OCI-LY7 (cell line): ENCODE data around the gene MAP2K2.

Experiments
- EZH2phosphoT487 ChIP-seq: fragments of 200-600 bp; sonication (generic); IDR thresholded peaks from 2 replicates; pipeline ENCODE4 v1.6.1; 2018; ENCODE audit warnings: low read depth, borderline replicate concordance, mild to moderate bottlenecking, mixed run types, antibody characterized with exemption, low read length, moderate library complexity, mixed read lengths
- TF ChIP-seq, protein P1 (sequence below): fragments of 200-600 bp; sonication (generic); conservative IDR thresholded peaks from 2 replicates; pipeline ENCODE4 v1.5.1; 2014; ENCODE audit warnings: mild to moderate bottlenecking, antibody characterized with exemption, low read length, moderate library complexity, mixed read lengths

DNA sequence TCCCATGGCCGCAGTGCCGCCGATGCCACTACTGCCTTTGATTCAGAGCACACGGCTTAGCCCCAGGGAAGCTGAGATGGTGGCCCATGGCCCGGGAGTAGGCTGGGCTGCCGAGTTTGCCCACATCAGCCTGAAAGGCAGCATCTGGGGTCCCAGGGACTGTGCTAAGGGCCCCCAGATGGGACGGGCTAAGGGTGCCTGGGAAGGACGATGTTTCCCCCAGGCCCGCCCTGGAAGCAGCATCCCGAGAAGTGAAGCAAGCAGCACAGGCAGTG is 22.5 kb downstream of the MAP2K2 start:
- TF ChIP-seq, protein P1, sequence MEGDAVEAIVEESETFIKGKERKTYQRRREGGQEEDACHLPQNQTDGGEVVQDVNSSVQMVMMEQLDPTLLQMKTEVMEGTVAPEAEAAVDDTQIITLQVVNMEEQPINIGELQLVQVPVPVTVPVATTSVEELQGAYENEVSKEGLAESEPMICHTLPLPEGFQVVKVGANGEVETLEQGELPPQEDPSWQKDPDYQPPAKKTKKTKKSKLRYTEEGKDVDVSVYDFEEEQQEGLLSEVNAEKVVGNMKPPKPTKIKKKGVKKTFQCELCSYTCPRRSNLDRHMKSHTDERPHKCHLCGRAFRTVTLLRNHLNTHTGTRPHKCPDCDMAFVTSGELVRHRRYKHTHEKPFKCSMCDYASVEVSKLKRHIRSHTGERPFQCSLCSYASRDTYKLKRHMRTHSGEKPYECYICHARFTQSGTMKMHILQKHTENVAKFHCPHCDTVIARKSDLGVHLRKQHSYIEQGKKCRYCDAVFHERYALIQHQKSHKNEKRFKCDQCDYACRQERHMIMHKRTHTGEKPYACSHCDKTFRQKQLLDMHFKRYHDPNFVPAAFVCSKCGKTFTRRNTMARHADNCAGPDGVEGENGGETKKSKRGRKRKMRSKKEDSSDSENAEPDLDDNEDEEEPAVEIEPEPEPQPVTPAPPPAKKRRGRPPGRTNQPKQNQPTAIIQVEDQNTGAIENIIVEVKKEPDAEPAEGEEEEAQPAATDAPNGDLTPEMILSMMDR: no peak
- TF ChIP-seq EZH2phosphoT487: no peak
